ENCODE results near the gene SLC1A1.

The SLC1A1 gene

DNA sequence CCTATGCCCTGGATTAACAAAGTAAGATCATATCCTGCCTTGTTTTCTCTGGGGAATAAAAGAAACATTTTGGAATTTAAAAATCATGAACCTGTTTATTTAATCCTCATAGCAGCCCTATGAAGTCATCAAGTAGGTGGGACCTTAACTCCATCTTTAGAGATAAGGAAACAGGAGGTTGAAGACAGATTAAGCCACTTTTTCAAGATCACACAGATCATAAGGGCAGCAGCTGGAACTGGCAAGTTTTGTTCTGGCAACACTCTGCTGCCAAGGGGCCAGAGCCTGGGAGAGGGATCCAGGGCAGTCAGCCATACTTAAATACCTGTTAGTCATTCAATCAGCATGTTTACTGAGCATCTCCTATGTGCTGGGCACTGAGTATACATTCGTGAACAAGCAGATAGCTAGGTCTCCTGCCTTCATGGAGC lies 63.7 kb downstream of the SLC1A1 start:
- H3K27me3 ChIP-seq (ENCODE audit: insufficient read depth, poor library complexity, severe bottlenecking), result no peaks in the 10 kb centered on the region
- no peaks in the 10 kb centered on the region for H3K36me3 ChIP-seq (ENCODE audit: low read depth)
- ATAC-seq (ENCODE audit: low read depth), result no peak
- DNase-seq (ENCODE audit: low spot score), result no peak
- TF ChIP-seq, protein P1, sequence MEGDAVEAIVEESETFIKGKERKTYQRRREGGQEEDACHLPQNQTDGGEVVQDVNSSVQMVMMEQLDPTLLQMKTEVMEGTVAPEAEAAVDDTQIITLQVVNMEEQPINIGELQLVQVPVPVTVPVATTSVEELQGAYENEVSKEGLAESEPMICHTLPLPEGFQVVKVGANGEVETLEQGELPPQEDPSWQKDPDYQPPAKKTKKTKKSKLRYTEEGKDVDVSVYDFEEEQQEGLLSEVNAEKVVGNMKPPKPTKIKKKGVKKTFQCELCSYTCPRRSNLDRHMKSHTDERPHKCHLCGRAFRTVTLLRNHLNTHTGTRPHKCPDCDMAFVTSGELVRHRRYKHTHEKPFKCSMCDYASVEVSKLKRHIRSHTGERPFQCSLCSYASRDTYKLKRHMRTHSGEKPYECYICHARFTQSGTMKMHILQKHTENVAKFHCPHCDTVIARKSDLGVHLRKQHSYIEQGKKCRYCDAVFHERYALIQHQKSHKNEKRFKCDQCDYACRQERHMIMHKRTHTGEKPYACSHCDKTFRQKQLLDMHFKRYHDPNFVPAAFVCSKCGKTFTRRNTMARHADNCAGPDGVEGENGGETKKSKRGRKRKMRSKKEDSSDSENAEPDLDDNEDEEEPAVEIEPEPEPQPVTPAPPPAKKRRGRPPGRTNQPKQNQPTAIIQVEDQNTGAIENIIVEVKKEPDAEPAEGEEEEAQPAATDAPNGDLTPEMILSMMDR (IDR thresholded peaks at IDR 0.05; ENCODE audit: poor library complexity, severe bottlenecking), result no peak
- no peaks in the 10 kb centered on the region for H3K4me1 ChIP-seq (ENCODE audit: insufficient read depth, poor library complexity, severe bottlenecking)
- H3K4me3 ChIP-seq (ENCODE audit: severe bottlenecking), result no peak overlapping the region
- no peaks in the 10 kb centered on the region for H3K9me3 ChIP-seq (ENCODE audit: severe bottlenecking)
- no peak overlapping the region for H3K27ac ChIP-seq (ENCODE audit: poor library complexity, severe bottlenecking)

DNA sequence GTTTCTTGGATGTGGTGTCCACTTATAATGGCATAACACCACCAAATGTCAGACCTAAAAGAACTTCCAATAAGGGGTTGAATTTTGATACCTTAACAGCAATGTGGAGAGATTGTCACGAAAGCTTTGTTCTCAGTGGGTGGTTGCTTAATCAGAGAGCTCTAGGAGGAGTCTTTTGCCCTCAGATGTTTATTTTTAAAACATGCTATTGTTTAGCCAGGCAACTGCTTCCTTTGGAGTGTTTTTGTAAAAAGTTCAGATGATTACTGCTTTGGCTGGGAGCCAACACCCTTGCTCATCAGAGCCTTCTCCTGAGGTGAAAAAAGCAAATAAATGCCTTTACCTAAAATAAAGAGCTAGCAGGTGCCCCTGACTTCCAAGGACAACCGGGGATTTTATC lies 65.0 kb downstream of the SLC1A1 start:
- Histone ChIP-seq H3K36me3 (ENCODE audit: low read depth) (no peaks in the 10 kb centered on the region), H3K27me3 (ENCODE audit: insufficient read depth, poor library complexity, severe bottlenecking) (no peaks in the 10 kb centered on the region), H3K4me3 (ENCODE audit: severe bottlenecking) (no peak overlapping the region), H3K9me3 (ENCODE audit: severe bottlenecking) (no peaks in the 10 kb centered on the region), H3K4me1 (ENCODE audit: insufficient read depth, poor library complexity, severe bottlenecking) (no peaks in the 10 kb centered on the region), H3K27ac (ENCODE audit: poor library complexity, severe bottlenecking) (no peak overlapping the region)
- DNase-seq (ENCODE audit: low spot score) (no peak), ATAC-seq (ENCODE audit: low read depth) (0 out of 3 replicates have a peak, but pooled peaks have one; percentile 35)
- TF ChIP-seq, protein P1 (IDR thresholded peaks at IDR 0.05; ENCODE audit: poor library complexity, severe bottlenecking), result no peak

DNA sequence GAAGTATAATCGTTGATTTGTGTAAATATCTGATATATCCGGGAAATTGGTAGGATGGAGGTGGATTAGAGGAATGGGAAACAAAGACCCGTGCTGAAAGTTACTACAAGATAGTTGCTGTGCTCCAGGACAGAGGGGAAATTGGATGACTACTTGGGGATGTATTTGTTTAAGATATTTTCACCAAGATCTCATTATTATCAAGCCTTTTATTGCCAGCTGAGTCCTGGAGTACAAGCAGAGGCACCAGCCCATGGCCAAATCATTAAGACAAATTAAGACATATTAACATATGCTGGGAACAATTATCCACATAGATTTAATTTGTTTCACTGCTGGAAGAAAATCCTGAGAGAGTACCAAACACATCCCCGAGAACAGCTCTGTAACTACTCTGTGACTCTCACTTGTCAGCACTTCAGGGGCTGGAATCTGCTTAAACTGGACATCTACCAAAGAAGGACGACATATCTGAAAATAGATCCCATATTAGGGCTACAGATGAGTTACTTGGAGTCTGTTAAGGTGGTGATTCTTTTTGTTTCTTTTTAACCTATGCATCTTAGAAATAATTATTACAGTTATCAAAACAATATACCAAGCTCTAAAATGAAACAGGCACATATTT lies 68.2 kb downstream of the SLC1A1 start:
- Histone ChIP-seq H3K36me3 (ENCODE audit: low read depth) (no peaks in the 10 kb centered on the region), H3K4me3 (ENCODE audit: severe bottlenecking) (no peak overlapping the region), H3K9me3 (ENCODE audit: severe bottlenecking) (no peaks in the 10 kb centered on the region), H3K4me1 (ENCODE audit: insufficient read depth, poor library complexity, severe bottlenecking) (no peaks in the 10 kb centered on the region), H3K27ac (ENCODE audit: poor library complexity, severe bottlenecking) (no peak overlapping the region), H3K27me3 (ENCODE audit: insufficient read depth, poor library complexity, severe bottlenecking) (no peaks in the 10 kb centered on the region)
- no peak for ATAC-seq (ENCODE audit: low read depth)
- no peak for DNase-seq (ENCODE audit: low spot score)
- TF ChIP-seq, protein P1 (IDR thresholded peaks at IDR 0.05; ENCODE audit: poor library complexity, severe bottlenecking), result no peak

DNA sequence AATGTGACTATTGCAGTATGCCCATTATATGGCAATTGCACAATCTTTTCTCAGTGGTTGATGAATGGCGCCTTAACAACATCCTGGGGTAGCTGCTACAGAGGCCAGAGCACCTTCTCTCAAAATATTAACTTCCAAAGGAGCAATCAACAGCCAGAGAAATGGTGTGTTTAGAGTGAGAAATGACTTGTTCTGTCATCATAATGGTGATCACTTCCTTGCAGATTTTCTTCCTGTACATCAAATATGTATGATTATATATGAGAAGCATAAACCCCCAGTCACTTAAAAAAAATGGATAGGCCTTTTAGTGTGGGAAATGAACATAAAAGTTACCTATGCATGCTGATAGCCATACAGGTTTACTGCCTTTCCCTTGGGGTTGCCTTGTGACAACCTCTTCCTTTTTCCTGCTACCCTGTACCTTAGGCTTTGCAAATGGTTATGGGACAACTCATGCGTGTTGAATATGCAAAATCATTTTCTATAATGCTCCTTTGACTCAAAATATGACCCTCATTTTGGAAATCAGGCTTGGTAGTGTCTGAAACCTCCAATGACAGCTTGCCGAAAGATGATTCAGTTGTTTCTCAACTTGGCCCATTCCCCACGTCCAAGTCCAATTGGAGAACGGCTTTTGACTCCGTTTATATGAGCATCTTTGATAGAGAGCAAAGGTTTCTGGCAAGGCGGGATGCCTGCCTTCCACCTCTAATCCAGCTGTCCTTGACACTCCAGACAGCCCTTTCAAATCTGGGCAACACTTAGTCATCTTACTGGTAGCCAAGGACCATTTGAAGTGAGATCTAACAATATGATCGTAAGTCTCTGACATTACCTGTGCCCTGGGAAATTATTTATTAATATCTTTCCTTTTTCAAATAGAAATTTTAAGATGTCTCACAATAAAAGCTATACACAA lies 69.3 kb downstream of the SLC1A1 start:
- no peaks in the 10 kb centered on the region for H3K36me3 ChIP-seq (ENCODE audit: low read depth)
- no peaks in the 10 kb centered on the region for H3K9me3 ChIP-seq (ENCODE audit: severe bottlenecking)
- no peaks in the 10 kb centered on the region for H3K4me1 ChIP-seq (ENCODE audit: insufficient read depth, poor library complexity, severe bottlenecking)
- ATAC-seq (ENCODE audit: low read depth) (no peak), DNase-seq (ENCODE audit: low spot score) (no peak)
- TF ChIP-seq, protein P1 (IDR thresholded peaks at IDR 0.05; ENCODE audit: poor library complexity, severe bottlenecking), result no peak
- H3K27me3 ChIP-seq (ENCODE audit: insufficient read depth, poor library complexity, severe bottlenecking), result no peaks in the 10 kb centered on the region
- H3K27ac ChIP-seq (ENCODE audit: poor library complexity, severe bottlenecking), result no peak overlapping the region
- H3K4me3 ChIP-seq (ENCODE audit: severe bottlenecking), result no peak overlapping the region
